NB4 (cell line): ENCODE measurements around the gene PRDM13.

Experiments
- MYC ChIP-seq: IDR thresholded peaks from 2 replicates; pipeline ENCODE4 v1.6.1; 2011; ENCODE audit warnings: low read depth, low read length
- POLR2A ChIP-seq: IDR thresholded peaks from 2 replicates; pipeline ENCODE4 v1.6.1; 2011; ENCODE audit warnings: mild to moderate bottlenecking; ENCODE audit not compliant: insufficient read length; ENCODE audit errors: extremely low read depth
- TF ChIP-seq, protein P1 (sequence below): IDR thresholded peaks from one replicate; pipeline ENCODE4 v1.5.1; 2012; ENCODE audit warnings: low read depth, low read length
- TF ChIP-seq, protein P2 (sequence below): IDR thresholded peaks from 2 replicates; pipeline ENCODE4 v1.6.1; 2011; ENCODE audit warnings: low read depth, low read length

DNA sequence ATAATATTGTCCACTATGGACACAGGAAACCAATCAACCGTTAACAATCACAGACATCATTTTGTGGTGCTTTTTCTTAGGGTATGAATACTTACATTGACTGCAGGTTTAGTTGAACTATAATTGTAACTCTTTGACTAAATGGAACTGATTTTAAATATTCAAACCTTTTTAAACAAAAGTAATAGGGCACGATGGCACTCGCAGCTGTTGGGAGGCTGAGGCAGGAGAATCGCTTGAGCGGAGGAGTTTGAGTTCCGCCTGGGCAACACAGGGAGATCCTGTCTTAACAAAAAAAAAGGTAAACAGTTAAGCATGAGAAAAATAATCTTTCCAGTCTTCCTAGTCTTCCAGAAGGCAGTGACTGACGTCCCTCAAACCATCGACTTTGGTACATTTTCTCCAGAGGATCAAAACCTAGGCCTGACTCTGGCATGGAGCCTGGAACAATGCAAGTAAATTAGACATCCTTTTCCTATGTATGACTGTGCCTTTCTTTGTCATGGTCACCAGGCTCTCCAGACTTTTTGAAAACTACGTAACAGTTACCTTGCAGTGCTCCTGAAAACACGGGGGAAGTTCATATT, 16.6 kb upstream of the PRDM13 start:
- TF ChIP-seq, protein P1, sequence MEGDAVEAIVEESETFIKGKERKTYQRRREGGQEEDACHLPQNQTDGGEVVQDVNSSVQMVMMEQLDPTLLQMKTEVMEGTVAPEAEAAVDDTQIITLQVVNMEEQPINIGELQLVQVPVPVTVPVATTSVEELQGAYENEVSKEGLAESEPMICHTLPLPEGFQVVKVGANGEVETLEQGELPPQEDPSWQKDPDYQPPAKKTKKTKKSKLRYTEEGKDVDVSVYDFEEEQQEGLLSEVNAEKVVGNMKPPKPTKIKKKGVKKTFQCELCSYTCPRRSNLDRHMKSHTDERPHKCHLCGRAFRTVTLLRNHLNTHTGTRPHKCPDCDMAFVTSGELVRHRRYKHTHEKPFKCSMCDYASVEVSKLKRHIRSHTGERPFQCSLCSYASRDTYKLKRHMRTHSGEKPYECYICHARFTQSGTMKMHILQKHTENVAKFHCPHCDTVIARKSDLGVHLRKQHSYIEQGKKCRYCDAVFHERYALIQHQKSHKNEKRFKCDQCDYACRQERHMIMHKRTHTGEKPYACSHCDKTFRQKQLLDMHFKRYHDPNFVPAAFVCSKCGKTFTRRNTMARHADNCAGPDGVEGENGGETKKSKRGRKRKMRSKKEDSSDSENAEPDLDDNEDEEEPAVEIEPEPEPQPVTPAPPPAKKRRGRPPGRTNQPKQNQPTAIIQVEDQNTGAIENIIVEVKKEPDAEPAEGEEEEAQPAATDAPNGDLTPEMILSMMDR = no peak
- TF ChIP-seq POLR2A (no peak), MYC (no peak)
- TF ChIP-seq, protein P2, sequence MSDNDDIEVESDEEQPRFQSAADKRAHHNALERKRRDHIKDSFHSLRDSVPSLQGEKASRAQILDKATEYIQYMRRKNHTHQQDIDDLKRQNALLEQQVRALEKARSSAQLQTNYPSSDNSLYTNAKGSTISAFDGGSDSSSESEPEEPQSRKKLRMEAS = no peak
